HepG2 (cell line): Measurements from ENCODE around the gene TBX21. TPM values are rescaled to one million over a fixed set of nuclear protein-coding genes. Genes with fewer than 3 reads are reported as not detected.

ENCODE experiments used
- ARID4A ChIP-seq: sonication (generic); formaldehyde crosslinking; IDR thresholded peaks from 2 replicates; pipeline ENCODE4 v1.5.0; 2020; ENCODE audit warnings: mild to moderate bottlenecking, missing genetic modification reagents, borderline replicate concordance
- ETV6 ChIP-seq: sonication (generic); formaldehyde crosslinking; conservative IDR thresholded peaks from 2 replicates; pipeline ENCODE4 v1.4.0; 2020; ENCODE audit warnings: missing genetic modification reagents
- HMGXB3 ChIP-seq: sonication (generic); formaldehyde crosslinking; IDR thresholded peaks from 2 replicates; pipeline ENCODE4 v1.4.0; 2020; ENCODE audit warnings: missing genetic modification reagents, borderline replicate concordance
- MEIS2 ChIP-seq: sonication (generic); formaldehyde crosslinking; IDR thresholded peaks from 2 replicates; pipeline ENCODE4 v1.9.0; 2021; ENCODE audit warnings: mild to moderate bottlenecking, missing genetic modification reagents
- MLLT10 ChIP-seq: sonication (generic); formaldehyde crosslinking; IDR thresholded peaks from 2 replicates; pipeline ENCODE4 v1.4.0; 2020; ENCODE audit warnings: missing genetic modification reagents
- PAWR ChIP-seq: sonication (generic); formaldehyde crosslinking; IDR thresholded peaks from 2 replicates; pipeline ENCODE4 v1.4.0; 2020; ENCODE audit warnings: missing genetic modification reagents, mild to moderate bottlenecking, borderline replicate concordance
- PBX2 ChIP-seq: IDR thresholded peaks from 2 replicates; pipeline ENCODE4 v1.6.1; 2016; ENCODE audit warnings: control low read depth
- ZBTB8A ChIP-seq: sonication (generic); formaldehyde crosslinking; IDR thresholded peaks from 2 replicates; pipeline ENCODE4 v1.4.0; 2020; ENCODE audit warnings: mild to moderate bottlenecking, low read depth, missing genetic modification reagents, borderline replicate concordance
- ZFAT ChIP-seq: sonication (generic); formaldehyde crosslinking; conservative IDR thresholded peaks from 2 replicates; pipeline ENCODE4 v1.8.1; 2023; ENCODE audit warnings: missing genetic modification reagents, inconsistent platforms
- ZFP36L1 ChIP-seq: sonication (generic); formaldehyde crosslinking; IDR thresholded peaks from 2 replicates; pipeline ENCODE4 v1.8.0; 2022; ENCODE audit warnings: mild to moderate bottlenecking, missing genetic modification reagents, moderate library complexity
- ZNF713 ChIP-seq: sonication (generic); formaldehyde crosslinking; IDR thresholded peaks from 2 replicates; pipeline ENCODE4 v1.4.0; 2020; ENCODE audit warnings: mild to moderate bottlenecking, missing genetic modification reagents
- polyA plus RNA-seq, 8 experiments: library from polyadenylated mRNA; depleted of rRNA in 3 of 8; stranded (reverse) in 7 of 8; unstranded in 1 of 8; fragments of >200 nt; fragmentation: Illumina TruSeq in 4 of 8; extraction: Trizol in 4 of 8; gene quantifications; 2 replicates each; pipeline versions ENCODE4 v1.2.1 to v1.2.3, GENCODE V29; 2011 to 2016; ENCODE audit warnings: low read depth in 4 of 8, missing spikeins in 1 of 8, mixed read lengths in 1 of 8; ENCODE audit not compliant: insufficient read depth in 1 of 8
- total RNA-seq, 5 experiments: library from RNA; depleted of rRNA; stranded (reverse); fragments of >200 nt; fragmentation: Illumina TruSeq; extraction: Trizol; gene quantifications; 2 replicates each; pipeline ENCODE4 v1.2.3, GENCODE V29; 2016; ENCODE audit warnings: low read depth in 1 of 5
- TF ChIP-seq, protein P1 (sequence below): sonication (generic); formaldehyde crosslinking; IDR thresholded peaks from 2 replicates; pipeline ENCODE4; 2020; ENCODE audit warnings: missing genetic modification reagents, mild to moderate bottlenecking, borderline replicate concordance
- TF ChIP-seq, protein P2 (sequence below): sonication (generic); formaldehyde crosslinking; IDR thresholded peaks from 2 replicates; pipeline ENCODE4 v1.4.0; 2020; ENCODE audit warnings: mild to moderate bottlenecking, missing genetic modification reagents

The TBX21 gene
- total and polyA plus RNA-seq, 2 of the 13 experiments (the other 11 are each of a cell fraction or from before 2014, with no cell fraction given), result not detected

- peak; percentile 89 for TF ChIP-seq HMGXB3 (CRISPR knock-in tag)
- no peak for TF ChIP-seq ZFAT (CRISPR knock-in tag)
- peak; percentile 84; the same call in 1 of the 2 replicates for TF ChIP-seq ETV6 (CRISPR knock-in tag)
- TF ChIP-seq MLLT10 (CRISPR knock-in tag), result no peak
- TF ChIP-seq ZNF713 (CRISPR knock-in tag), result no peak
- TF ChIP-seq ZBTB8A (CRISPR knock-in tag), result no peak
- no peak for TF ChIP-seq MEIS2 (CRISPR knock-in tag)
- TF ChIP-seq, protein P1, sequence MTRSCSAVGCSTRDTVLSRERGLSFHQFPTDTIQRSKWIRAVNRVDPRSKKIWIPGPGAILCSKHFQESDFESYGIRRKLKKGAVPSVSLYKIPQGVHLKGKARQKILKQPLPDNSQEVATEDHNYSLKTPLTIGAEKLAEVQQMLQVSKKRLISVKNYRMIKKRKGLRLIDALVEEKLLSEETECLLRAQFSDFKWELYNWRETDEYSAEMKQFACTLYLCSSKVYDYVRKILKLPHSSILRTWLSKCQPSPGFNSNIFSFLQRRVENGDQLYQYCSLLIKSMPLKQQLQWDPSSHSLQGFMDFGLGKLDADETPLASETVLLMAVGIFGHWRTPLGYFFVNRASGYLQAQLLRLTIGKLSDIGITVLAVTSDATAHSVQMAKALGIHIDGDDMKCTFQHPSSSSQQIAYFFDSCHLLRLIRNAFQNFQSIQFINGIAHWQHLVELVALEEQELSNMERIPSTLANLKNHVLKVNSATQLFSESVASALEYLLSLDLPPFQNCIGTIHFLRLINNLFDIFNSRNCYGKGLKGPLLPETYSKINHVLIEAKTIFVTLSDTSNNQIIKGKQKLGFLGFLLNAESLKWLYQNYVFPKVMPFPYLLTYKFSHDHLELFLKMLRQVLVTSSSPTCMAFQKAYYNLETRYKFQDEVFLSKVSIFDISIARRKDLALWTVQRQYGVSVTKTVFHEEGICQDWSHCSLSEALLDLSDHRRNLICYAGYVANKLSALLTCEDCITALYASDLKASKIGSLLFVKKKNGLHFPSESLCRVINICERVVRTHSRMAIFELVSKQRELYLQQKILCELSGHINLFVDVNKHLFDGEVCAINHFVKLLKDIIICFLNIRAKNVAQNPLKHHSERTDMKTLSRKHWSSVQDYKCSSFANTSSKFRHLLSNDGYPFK (CRISPR knock-in tag), result no peak
- no peak for TF ChIP-seq PBX2
- TF ChIP-seq ZFP36L1 (CRISPR knock-in tag), result no peak
- no peak for TF ChIP-seq PAWR (CRISPR knock-in tag)
- TF ChIP-seq, protein P2, sequence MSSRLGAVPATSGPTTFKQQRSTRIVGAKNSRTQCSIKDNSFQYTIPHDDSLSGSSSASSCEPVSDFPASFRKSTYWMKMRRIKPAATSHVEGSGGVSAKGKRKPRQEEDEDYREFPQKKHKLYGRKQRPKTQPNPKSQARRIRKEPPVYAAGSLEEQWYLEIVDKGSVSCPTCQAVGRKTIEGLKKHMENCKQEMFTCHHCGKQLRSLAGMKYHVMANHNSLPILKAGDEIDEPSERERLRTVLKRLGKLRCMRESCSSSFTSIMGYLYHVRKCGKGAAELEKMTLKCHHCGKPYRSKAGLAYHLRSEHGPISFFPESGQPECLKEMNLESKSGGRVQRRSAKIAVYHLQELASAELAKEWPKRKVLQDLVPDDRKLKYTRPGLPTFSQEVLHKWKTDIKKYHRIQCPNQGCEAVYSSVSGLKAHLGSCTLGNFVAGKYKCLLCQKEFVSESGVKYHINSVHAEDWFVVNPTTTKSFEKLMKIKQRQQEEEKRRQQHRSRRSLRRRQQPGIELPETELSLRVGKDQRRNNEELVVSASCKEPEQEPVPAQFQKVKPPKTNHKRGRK (CRISPR knock-in tag), result no peak
- TF ChIP-seq ARID4A, result peak; percentile 27; the same call in 1 of the 2 replicates
These were observed 52.6 kb downstream of the TBX21 start (continued) for GRCh38 chr17:47785538-47786123.
